ENCODE data around the gene SIRPD.

Gene SIRPD

DNA sequence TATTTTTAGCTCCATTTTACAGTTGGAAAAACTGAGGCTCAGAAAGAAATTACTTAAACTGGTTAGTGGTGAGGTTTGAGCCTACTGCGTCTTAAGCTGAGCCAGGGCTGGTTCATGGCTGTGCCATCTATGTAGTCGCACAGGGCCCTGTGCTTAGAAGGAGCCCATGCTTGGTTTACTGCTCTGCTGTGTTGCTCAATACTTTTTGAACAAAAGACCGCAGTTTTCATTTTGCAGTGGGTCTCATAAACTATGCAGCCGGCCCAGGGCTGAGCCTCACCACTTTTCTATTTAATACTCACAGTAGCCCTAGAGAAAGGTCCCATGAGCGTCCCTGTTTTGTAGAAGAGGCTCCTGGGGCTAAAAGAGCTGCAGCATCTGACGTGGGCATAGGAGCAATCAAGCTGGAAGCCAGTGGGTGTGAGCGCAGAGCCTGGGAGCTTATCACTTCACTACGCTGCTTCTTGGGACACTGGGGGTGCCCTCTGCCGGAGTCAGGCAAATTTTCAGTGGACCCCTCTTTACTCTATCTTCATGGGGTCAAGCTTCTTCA, 66.8 kb downstream of the SIRPD start:
- FAIRE-seq, result no peak
- no peak for TF ChIP-seq CTCF (IDR thresholded peaks at IDR 0.05; ENCODE audit: insufficient read depth, missing control alignments)
- no peak for DNase-seq (ENCODE audit: insufficient read length, low spot score)

DNA sequence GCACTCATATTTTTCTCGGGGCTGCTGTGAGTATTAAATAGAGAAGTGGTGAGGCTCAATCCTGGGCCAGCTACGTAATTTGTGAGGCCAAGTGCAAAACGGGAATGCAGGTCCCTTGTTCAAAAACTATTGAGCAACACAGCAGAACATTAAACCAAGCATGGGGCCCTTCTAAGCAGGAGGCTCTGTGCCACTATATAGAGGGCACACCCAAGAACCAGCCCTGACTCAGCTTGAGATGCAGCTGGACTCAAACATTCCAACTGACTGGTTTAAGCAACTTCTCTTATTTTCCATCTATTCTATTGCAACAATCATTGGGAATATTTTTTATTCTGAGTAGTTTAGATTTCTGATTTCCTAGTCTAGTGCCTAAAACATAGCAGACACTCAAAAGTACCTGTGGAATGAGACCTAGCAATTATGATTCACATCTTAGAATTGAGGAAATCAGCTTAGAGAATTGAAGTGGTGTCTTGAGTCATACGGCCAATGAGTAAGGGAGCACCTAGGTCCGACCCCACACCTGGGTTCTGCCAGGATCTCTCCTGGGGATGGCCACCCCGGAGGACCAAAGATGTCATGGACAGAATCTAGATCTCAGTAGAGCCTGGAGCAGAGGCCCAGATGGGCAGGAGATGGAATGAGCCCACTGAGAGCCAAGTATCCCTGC, 67.6 kb downstream of the SIRPD start:
- TF ChIP-seq CTCF (IDR thresholded peaks at IDR 0.05; ENCODE audit: insufficient read depth, missing control alignments), result no peak
- DNase-seq (ENCODE audit: insufficient read length, low spot score) (no peak), FAIRE-seq (no peak)

DNA sequence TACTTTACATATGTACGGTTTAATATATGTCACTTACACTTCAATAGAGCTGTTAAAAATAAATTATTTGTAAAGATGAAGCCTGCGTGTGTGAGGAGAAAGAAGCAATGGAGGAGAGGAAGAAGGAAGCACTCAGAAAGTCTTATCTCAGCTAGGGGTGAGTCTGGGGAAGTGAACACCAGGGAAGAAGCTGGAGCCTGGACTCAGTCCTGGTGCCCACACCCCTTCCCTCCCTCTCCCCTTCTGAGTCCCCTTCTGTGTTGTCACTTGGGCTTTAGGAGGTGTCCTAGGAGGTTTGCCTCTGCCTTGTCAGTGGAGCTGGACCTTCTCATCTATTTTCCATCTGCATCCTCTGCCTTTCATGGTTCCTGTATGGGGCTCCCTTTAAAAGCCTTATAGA, 68.2 kb downstream of the SIRPD start:
- no peak for TF ChIP-seq CTCF (IDR thresholded peaks at IDR 0.05; ENCODE audit: insufficient read depth, missing control alignments)
- FAIRE-seq (no peak), DNase-seq (ENCODE audit: insufficient read length, low spot score) (no peak)

DNA sequence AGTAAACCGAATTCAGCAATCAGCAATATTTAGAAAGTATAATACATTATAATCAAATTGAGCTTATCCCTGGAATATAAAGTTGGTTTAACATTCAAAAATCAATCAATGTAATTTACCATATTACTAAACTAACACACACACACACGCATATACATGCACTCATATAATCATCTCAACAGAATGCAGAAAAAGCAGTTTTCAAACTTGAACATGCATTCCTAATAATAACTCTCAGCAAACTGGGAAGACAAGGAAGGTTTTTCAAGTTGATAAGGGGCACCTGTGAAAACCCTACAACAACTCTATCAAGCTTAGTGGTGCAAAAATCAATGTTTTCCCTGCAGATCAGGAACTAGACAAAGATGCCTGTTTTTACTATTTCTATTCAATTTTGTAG, 70.9 kb downstream of the SIRPD start:
- no peak for DNase-seq (ENCODE audit: insufficient read length, low spot score)
- no peak for TF ChIP-seq CTCF (IDR thresholded peaks at IDR 0.05; ENCODE audit: insufficient read depth, missing control alignments)
- no peak for FAIRE-seq

- FAIRE-seq (no peak), DNase-seq (ENCODE audit: insufficient read length, low spot score) (no peak)
- no peak for TF ChIP-seq CTCF (IDR thresholded peaks at IDR 0.05; ENCODE audit: insufficient read depth, missing control alignments)
Observed at GRCh38 chr20:1484438-1485116, 72.9 kb downstream of the SIRPD start.

Data from D721Med (cell line).